ENCODE results near the gene DYNC1H1.

Gene DYNC1H1

GRCh38 chr14:102052522-102052921 lies 88.1 kb downstream of the DYNC1H1 start:
- Mint-ChIP-seq H3K36me3 (ENCODE audit: low read depth) (peaks cover 72% of the 10 kb centered on the region), H3K27ac (no peak overlapping the region), H3K9me3 (no peaks in the 10 kb centered on the region), H3K27me3 (ENCODE audit: low read depth) (no peaks in the 10 kb centered on the region), H3K4me3 (no peak overlapping the region), H3K4me1 (no peaks in the 10 kb centered on the region)
- no peak for TF ChIP-seq CTCF (IDR thresholded peaks at IDR 0.05; ENCODE audit: unreplicated experiment in 3 of 3)

GRCh38 chr14:102055181-102055901 lies 91.0 kb downstream of the DYNC1H1 start:
- no peak for TF ChIP-seq CTCF (IDR thresholded peaks at IDR 0.05; ENCODE audit: unreplicated experiment in 3 of 3)
- peaks cover 50% of the 10 kb centered on the region for H3K36me3 Mint-ChIP-seq (ENCODE audit: low read depth)
- H3K4me1 Mint-ChIP-seq: no peaks in the 10 kb centered on the region
- H3K9me3 Mint-ChIP-seq: no peaks in the 10 kb centered on the region
- no peaks in the 10 kb centered on the region for H3K27me3 Mint-ChIP-seq (ENCODE audit: low read depth)
- no peak overlapping the region for H3K4me3 Mint-ChIP-seq
- H3K27ac Mint-ChIP-seq: no peak overlapping the region

GRCh38 chr14:102056694-102057442 lies 92.5 kb downstream of the DYNC1H1 start:
- Mint-ChIP-seq H3K9me3 (no peaks in the 10 kb centered on the region), H3K36me3 (ENCODE audit: low read depth) (peaks cover 39% of the 10 kb centered on the region), H3K27ac (no peak overlapping the region), H3K4me3 (no peak overlapping the region), H3K4me1 (no peaks in the 10 kb centered on the region), H3K27me3 (ENCODE audit: low read depth) (no peaks in the 10 kb centered on the region)
- no peak for TF ChIP-seq CTCF (IDR thresholded peaks at IDR 0.05; ENCODE audit: unreplicated experiment in 3 of 3)

- no peak overlapping the region for H3K4me3 Mint-ChIP-seq
- TF ChIP-seq CTCF (IDR thresholded peaks at IDR 0.05; ENCODE audit: unreplicated experiment in 3 of 3): no peak
- H3K36me3 Mint-ChIP-seq (ENCODE audit: low read depth): peaks cover 32% of the 10 kb centered on the region
- H3K27me3 Mint-ChIP-seq (ENCODE audit: low read depth): no peaks in the 10 kb centered on the region
- no peaks in the 10 kb centered on the region for H3K9me3 Mint-ChIP-seq
- no peaks in the 10 kb centered on the region for H3K4me1 Mint-ChIP-seq
- H3K27ac Mint-ChIP-seq: no peak overlapping the region
Observed at GRCh38 chr14:102057480-102058114, 93.2 kb downstream of the DYNC1H1 start.

GRCh38 chr14:102058146-102058545 lies 93.8 kb downstream of the DYNC1H1 start:
- Mint-ChIP-seq H3K27ac (peak overlapping the region in 1 of 3 experiments; percentile 61), H3K4me1 (no peaks in the 10 kb centered on the region), H3K4me3 (no peak overlapping the region), H3K27me3 (ENCODE audit: low read depth) (no peaks in the 10 kb centered on the region), H3K9me3 (no peaks in the 10 kb centered on the region), H3K36me3 (ENCODE audit: low read depth) (peaks cover 28% of the 10 kb centered on the region)
- no peak for TF ChIP-seq CTCF (IDR thresholded peaks at IDR 0.05; ENCODE audit: unreplicated experiment in 3 of 3)

All from nephron (organoid).